Activated CD8-positive, alpha-beta memory T cell treated with anti-CD3 and anti-CD28 coated beads, Interleukin-2, amount 50 U/mL, for 4 hours (primary cell): ENCODE data around the gene SAMD9.
A peak's percentile ranks its signal among the peaks of the same experiment; 100 is the strongest.
"Not testable (repeated sequence)": the region's sequence is repeated elsewhere in the genome, so short reads cannot be mapped to it uniquely, and the experiment has no call there.

Experiments used
- DNase-seq: peaks from one replicate; pipeline ENCODE4 v3.0.0-alpha.2; 2020

SAMD9 gene

GRCh38 chr7:93117852-93118530 lies at the start of gene SAMD9:
TSS of gene SAMD9 (minus strand) at chr7:93117979. CDS start at chr7:93106097, 11,882 bp downstream.
- DNase-seq, result peak; percentile 35

DNA sequence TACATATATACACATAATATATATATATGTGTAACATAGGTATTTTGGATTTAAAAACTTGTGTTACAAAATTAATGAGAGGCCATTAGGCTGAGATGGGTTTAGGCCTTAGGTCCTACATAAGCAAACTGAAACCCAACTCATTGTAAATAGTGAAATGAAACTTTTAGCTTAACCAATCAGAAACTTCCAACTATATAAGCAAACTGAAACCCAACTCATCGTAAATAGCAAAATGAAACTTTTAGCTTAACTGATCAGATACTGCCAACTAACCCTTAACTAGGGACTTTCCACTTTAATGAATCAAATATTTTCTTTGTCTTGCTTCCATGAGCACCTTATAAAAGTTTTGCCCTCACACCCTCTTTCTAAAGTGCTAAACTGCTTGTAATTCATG lies 47.7 kb upstream of the SAMD9 start:
- no peak for DNase-seq

DNA sequence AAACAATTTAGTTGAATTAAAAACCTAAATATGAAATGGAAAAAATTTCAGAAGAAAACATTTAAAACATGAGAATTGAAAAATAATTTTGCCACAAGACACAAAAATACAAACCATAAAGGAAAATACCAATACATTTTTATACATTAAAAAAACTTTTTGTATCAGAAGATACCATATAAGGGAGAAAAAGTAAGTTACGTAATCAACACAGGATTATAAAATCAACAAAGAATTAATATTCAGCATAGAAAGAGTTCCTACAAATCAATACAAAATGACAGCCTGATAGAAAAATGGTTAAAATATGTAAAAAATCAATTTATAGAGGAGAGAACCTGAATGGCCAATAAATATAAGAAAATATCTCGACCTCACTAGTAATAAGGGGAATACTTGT lies 47.0 kb upstream of the SAMD9 start:
- DNase-seq, result no peak

DNA sequence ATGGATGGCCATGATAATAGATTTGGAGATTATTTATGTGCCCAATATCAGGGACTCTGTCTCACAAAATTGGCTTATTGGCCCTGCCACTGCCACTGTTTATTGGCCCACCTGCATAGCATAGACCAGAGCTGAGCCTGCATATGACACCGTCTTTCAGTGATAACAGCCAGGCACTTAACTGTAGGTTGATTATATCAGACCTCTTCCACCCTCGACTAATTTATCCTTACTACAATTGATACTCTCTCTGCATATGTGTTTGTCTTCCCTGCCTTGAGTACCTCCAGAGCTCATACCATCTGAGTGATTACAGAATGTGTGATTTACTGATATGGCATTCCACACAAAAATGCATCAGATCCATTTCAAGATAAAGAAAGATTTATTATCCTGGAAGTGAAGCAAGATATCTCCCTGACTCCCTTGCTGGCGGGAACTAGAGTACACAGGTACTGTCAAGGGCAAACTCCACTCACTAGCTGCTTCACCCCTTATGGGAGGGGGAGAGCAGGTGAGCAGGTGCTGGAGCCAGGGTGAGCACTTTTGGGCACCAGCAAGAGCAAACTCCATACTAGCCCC lies 43.5 kb upstream of the SAMD9 start:
- no peak for DNase-seq

DNA sequence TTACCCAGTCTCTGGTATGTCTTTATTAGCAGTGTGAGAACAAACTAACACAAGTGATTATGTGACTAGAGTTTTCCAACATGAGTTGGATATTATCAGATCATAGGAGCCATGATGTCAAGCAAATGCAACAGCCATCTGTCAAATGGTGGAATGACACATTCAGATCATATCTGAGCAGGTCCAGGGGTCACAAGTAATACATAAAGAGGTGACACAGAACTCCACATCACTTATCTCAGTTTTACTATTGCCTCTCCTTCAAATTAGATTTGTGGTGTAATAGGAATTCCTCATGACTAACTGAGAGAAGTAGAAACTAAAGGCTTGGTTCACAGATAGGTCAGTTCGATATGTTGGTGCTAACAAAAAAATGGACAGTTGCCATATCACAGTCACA lies 42.6 kb upstream of the SAMD9 start:
- DNase-seq, result no peak

DNA sequence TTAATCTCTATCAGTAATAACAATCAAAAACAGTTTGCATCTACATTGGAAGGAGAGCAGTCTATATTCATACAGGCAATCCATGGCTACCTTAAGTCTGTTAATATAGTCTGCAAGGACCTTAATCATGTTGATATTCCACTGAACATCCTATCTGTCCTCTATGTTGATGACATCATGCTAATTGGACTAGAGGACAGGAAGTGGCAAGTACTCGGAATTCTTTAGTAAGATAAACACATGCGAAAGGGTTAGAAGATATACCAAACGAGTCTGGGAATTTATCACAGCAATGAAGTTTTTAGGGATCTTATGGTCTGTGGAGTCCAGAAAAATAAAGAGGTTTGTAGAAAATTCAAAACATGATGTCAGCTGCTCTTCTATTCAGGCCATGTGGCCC lies 41.7 kb upstream of the SAMD9 start:
- DNase-seq, result no peak

- DNase-seq, result no peak
Measured at GRCh38 chr7:93156884-93157283, 39.1 kb upstream of the SAMD9 start.

- DNase-seq, result no peak
Measured at GRCh38 chr7:93150200-93150835, 32.5 kb upstream of the SAMD9 start.

DNA sequence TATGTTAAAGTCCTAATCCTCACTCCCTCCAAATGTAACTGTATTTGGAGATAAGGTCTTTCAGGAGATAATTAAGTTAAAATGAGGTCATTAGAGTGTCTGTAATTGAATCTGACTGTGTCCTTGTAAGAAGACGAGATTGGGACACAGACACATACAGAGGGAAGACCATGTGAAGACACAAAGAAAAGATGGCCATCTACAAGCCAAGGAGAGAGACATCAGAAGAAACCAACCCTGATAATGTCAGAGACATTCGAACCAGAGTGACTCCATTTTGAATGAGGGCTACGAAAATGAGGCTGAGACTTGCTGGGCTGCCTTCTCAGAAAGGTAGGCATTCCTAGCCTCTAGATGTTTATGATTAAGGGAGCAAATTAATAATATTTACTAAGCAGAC lies 30.9 kb upstream of the SAMD9 start:
- DNase-seq, result no peak

- no peak for DNase-seq
Measured at GRCh38 chr7:93148144-93148543, 30.4 kb upstream of the SAMD9 start, which contains the start of gene SAMD9L. TSS of gene SAMD9L (minus strand) at chr7:93148385. CDS start at chr7:93135971, 12,414 bp downstream.

DNA sequence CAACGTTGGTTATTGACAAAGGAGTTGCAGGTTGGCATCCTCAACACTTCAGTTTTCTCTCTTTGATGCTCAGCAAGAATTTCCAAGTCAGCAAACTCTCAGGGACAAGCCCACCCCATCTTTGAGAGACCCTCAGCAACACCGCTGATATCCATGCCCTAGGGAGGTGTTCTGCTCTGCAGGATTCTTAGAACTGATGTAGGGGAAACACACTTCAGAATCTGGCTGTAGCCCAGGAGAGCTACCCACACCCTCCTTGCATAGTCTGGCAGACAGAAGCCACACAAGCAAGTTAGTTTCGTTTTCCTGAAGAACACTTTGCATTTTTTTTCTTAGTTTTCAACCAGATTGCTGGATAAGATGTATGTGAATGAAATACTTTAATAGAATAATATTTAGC lies 29.6 kb upstream of the SAMD9 start:
- DNase-seq, result peak; percentile 23

DNA sequence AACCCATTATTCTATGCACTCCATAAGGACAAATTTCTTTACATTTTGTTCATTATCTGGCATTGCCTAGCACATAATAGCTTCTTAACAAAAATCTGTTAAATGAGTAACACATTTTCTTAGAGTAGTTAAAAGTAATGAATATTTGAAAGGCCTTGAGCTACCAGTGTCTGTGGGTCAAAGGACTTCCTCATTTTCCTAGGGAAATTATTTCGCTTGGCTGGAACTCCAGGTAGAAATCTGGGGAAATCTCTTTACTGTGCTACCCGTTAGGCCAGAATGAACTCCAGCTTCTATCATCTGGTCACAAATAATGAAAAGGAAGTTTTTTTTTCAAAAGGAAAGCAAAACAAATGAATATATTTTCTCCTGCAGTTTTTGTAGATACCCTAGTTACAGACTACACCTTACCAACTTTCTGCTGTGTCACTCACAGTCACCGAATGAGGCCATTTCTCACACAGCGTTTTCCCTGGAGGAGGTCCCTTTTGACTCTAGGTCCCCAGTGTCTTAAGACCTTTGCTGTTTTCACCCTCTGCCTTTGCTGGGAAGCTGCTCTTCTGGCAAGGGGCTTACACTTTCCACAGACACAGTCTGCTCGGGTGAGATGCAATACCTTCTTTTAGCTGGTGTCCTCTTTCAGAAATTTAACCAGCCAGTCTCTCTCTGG lies 28.8 kb upstream of the SAMD9 start:
- DNase-seq, result no peak

DNA sequence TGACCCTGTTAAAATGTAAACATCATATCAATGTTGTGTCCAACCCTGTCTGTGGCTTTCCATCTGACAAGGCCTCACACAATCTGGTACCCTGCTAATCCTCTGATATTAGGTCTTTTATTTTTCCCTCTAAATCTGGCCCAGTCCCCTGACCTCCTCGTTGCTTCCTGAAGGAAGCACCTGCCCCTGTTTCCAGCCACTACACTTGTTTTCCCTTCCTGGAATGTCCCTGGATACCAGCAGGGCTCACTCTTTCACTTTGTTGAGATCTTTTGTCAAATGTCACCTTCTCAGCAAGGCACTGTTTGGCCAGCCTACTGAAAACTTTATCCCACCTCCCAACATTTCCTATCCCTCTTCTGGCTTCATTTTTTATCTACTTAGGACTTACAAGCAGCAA lies 28.3 kb upstream of the SAMD9 start:
- DNase-seq, result no peak

DNA sequence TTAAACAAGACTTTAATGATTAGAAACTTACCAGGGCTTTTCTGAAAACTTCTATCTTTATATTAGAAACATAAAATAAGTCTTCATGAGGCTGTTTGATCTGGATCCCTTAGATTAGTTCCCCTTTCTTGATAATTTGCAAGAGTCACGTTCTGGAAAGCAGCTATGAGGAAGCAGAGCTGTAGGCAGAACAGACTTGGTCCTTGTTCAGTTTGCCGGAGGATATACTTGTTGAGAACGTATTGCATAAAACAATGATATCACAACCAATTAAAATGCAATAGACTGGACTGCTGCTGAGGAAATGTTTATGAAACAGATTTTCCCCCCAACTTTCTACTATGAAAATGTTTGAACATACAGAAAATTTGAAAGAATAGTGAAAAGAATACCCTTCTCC lies 27.6 kb upstream of the SAMD9 start:
- DNase-seq, result no peak

DNA sequence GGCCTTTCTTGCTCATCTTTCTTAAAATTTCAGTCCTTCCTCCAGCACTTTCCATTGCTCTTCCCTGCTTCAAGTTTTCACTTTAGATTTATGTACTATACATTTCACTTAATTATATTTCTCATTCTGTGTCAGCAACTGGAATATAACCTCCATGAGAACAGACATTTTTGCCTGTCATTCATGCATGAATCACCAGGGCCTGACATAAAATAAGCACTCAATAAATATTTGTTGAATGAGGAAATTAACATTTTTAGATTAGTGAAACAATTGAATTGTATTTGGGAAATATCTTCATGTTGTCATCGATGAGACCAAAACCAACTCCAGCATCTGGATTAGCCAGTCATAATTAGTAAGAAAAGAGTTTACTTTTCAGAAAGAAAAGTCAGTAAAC lies 24.3 kb upstream of the SAMD9 start:
- no peak for DNase-seq

DNA sequence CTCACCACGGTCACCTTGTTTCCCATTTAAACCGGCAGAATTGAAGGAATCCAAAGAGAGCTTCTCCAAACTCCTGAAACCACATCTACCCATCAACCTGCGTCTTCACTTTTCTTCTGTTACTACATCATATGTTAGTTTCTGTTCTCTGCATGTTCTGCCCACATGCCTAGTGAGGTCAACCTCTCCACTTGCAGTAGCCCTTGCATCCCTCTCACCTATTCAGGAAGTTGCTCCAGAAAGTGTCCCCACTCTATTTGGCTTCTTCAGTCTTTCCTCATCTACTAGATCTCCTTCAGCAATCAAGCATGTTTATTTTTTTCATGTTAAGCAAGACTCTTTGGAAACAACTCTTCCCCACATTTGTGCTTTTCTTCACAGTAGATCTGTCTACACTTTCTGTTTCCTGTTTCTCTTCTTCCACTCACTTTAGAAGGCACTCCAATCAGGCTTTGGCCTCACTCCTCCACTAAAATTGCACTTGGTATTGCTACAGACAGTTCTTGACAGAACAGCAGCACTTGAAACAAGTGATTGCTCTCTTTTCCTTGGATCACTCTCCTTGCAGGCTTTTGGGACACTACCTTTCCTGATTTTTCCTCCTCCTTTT lies 22.9 kb upstream of the SAMD9 start:
- no peak for DNase-seq

GRCh38 chr7:93138576-93138975 lies 20.8 kb upstream of the SAMD9 start:
- no peak for DNase-seq

DNA sequence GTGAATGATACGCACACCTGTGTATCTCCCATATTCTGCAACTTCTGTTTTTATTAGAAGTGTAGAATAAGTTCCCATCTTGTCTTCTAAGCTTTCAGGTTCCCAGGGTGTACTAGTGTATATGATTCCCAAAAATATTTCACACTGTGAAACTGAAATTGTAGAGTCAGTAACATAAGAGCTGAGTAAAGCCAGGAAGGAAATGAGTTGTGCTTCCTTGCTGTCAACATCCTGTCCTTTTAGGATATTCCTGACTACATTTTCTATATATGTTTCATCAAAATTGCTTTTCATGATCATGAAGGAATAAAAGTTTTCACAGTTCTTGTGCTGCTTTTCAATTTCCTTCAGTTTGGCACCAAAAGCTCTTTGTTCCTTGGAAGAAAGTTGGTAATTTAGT lies 15.2 kb upstream of the SAMD9 start:
- DNase-seq, result no peak

DNA sequence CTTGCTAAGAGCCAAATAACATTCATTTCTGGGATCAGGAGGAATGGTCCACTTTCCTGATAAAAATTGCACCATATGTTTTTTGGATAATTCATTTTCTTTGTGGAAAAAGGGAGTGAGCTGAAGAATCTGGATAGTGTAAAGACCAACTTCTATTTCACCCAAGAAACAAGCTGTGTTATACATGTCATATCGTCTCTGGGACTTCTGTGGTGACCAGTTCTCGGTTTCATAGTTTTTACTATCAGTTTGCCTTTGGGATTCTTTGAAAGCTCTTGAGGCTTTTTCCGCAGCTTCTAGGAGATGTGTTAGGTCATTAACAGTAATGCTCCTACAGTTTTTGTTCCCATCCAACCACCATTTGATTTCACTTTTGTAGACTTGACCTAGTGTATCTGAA lies 14.4 kb upstream of the SAMD9 start:
- no peak for DNase-seq

DNA sequence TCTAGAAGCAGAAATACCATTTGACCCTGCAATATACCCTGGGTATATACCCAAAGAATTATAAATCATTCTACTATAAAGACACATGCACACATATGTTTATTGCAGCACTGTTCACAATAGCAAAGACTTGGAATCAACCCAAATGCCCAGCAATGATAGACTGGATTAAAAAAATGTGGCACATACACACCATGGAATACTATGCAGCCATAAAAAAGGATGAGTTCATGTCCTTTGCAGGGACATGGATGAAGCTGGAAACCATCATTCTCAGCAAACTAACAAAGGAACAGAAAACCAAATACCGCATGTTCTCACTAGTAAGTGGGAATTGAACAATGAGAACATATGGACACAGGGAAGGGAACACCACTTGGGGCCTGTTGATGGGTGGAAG lies 9.2 kb upstream of the SAMD9 start:
- not testable (repeated sequence) for DNase-seq

DNA sequence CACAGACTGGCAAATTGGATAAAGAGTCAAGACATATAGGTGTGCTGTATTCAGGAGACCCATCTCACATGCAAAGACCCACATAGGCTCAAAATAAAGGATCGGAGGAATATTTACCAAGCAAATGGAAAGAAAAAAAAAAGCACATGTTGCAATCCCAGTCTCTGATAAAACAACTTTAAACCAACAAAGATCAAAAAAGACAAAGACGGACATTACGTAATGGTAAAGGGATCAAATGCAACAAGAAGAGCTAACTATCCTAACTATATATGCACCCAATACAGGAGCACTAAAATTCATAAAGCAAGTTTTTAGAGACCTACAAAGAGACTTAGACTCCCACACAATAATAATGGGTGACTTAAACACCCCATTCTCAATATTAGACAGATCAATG lies 5.8 kb upstream of the SAMD9 start:
- DNase-seq, result not testable (repeated sequence)

DNA sequence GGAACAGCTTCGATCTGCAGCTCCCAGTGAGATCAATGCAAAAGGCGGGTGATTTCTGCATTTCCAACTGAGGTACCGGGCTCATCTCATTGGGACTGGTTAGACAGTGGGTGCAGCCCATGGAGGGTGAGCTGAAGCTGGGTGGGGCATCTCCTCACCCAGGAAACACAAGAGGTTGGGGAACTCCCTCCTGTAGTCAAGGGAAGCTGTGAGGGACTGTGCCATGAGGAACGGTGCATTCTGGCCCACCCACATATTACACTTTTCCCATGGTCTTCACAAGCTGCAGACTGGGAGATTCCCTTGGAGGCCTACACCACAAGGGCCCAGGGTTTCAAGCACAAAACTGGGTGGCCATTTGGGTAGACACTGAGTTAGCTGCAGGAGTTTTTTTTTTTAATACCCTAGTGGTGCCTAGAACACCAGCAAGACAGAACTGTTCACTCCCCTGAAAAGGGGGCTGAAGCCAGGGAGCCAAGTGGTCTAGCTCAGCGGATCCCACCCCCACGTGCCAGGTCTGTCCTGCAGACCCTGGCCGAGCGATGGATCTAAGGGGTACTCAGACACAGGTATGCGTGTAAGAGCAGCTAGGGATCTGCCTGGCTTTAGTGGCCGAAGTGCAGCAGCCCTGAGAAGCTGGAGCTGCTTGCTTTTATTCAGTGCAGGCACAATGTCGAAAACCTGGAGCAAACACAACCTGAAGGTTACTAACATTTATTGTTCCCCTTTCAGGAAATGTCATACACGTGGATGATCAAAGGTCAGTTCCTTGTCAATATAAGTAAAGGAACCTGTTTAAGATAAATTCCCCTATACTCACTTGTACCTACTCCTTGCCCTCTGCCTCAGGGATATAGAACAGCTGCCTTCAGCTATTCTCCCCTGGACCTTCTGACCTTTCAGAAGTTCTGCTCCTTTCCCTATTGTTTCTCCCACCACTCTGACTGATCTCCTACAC lies 3.1 kb upstream of the SAMD9 start:
- no peak for DNase-seq
